ENCODE results near the gene D2HGDH. TPM values are rescaled to one million over a fixed set of nuclear protein-coding genes. Genes with fewer than 3 reads are reported as not detected.

Gene D2HGDH
- total and polyA plus RNA-seq, 2 of the 8 experiments (the other 6 are each of a cell fraction or from before 2014, with no cell fraction given) = 3.4 to 8.1 TPM

GRCh38 chr2:241777170-241777685, 42.8 kb downstream of the D2HGDH start (continued):
- TF ChIP-seq, protein P1, sequence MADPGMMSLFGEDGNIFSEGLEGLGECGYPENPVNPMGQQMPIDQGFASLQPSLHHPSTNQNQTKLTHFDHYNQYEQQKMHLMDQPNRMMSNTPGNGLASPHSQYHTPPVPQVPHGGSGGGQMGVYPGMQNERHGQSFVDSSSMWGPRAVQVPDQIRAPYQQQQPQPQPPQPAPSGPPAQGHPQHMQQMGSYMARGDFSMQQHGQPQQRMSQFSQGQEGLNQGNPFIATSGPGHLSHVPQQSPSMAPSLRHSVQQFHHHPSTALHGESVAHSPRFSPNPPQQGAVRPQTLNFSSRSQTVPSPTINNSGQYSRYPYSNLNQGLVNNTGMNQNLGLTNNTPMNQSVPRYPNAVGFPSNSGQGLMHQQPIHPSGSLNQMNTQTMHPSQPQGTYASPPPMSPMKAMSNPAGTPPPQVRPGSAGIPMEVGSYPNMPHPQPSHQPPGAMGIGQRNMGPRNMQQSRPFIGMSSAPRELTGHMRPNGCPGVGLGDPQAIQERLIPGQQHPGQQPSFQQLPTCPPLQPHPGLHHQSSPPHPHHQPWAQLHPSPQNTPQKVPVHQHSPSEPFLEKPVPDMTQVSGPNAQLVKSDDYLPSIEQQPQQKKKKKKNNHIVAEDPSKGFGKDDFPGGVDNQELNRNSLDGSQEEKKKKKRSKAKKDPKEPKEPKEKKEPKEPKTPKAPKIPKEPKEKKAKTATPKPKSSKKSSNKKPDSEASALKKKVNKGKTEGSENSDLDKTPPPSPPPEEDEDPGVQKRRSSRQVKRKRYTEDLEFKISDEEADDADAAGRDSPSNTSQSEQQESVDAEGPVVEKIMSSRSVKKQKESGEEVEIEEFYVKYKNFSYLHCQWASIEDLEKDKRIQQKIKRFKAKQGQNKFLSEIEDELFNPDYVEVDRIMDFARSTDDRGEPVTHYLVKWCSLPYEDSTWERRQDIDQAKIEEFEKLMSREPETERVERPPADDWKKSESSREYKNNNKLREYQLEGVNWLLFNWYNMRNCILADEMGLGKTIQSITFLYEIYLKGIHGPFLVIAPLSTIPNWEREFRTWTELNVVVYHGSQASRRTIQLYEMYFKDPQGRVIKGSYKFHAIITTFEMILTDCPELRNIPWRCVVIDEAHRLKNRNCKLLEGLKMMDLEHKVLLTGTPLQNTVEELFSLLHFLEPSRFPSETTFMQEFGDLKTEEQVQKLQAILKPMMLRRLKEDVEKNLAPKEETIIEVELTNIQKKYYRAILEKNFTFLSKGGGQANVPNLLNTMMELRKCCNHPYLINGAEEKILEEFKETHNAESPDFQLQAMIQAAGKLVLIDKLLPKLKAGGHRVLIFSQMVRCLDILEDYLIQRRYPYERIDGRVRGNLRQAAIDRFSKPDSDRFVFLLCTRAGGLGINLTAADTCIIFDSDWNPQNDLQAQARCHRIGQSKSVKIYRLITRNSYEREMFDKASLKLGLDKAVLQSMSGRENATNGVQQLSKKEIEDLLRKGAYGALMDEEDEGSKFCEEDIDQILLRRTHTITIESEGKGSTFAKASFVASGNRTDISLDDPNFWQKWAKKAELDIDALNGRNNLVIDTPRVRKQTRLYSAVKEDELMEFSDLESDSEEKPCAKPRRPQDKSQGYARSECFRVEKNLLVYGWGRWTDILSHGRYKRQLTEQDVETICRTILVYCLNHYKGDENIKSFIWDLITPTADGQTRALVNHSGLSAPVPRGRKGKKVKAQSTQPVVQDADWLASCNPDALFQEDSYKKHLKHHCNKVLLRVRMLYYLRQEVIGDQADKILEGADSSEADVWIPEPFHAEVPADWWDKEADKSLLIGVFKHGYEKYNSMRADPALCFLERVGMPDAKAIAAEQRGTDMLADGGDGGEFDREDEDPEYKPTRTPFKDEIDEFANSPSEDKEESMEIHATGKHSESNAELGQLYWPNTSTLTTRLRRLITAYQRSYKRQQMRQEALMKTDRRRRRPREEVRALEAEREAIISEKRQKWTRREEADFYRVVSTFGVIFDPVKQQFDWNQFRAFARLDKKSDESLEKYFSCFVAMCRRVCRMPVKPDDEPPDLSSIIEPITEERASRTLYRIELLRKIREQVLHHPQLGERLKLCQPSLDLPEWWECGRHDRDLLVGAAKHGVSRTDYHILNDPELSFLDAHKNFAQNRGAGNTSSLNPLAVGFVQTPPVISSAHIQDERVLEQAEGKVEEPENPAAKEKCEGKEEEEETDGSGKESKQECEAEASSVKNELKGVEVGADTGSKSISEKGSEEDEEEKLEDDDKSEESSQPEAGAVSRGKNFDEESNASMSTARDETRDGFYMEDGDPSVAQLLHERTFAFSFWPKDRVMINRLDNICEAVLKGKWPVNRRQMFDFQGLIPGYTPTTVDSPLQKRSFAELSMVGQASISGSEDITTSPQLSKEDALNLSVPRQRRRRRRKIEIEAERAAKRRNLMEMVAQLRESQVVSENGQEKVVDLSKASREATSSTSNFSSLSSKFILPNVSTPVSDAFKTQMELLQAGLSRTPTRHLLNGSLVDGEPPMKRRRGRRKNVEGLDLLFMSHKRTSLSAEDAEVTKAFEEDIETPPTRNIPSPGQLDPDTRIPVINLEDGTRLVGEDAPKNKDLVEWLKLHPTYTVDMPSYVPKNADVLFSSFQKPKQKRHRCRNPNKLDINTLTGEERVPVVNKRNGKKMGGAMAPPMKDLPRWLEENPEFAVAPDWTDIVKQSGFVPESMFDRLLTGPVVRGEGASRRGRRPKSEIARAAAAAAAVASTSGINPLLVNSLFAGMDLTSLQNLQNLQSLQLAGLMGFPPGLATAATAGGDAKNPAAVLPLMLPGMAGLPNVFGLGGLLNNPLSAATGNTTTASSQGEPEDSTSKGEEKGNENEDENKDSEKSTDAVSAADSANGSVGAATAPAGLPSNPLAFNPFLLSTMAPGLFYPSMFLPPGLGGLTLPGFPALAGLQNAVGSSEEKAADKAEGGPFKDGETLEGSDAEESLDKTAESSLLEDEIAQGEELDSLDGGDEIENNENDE (IDR thresholded peaks at IDR 0.05; ENCODE audit: insufficient replicate concordance, low read length) = no peak
- TF ChIP-seq FOSL1 (IDR thresholded peaks at IDR 0.05; ENCODE audit: insufficient read depth, low read depth, low read length) = no peak
- no peak for TF ChIP-seq TEAD4 (IDR thresholded peaks at IDR 0.05; ENCODE audit: low read depth, low read length)
- TF ChIP-seq SAP30 (IDR thresholded peaks at IDR 0.05; ENCODE audit: insufficient read depth, insufficient replicate concordance, low read length) = no peak
- no peak for TF ChIP-seq KDM4A (IDR thresholded peaks at IDR 0.05; ENCODE audit: low read depth, low read length, severe bottlenecking)
- TF ChIP-seq SP1 (IDR thresholded peaks at IDR 0.05; ENCODE audit: low read depth, low read length) = no peak
- no peak for TF ChIP-seq JUND (IDR thresholded peaks at IDR 0.05; ENCODE audit: low read length)
- no peak for TF ChIP-seq POU5F1 (IDR thresholded peaks at IDR 0.05; ENCODE audit: low read depth, low read length)
- no peak for TF ChIP-seq CBX8 (IDR thresholded peaks at IDR 0.05; ENCODE audit: borderline replicate concordance, low read depth, low read length)
- TF ChIP-seq BACH1 (IDR thresholded peaks at IDR 0.05; ENCODE audit: low read length) = no peak
- no peak for TF ChIP-seq ZNF274 (IDR thresholded peaks at IDR 0.05; ENCODE audit: borderline replicate concordance, extremely low read depth, low read length)
- no peak for TF ChIP-seq CBX5 (IDR thresholded peaks at IDR 0.05; ENCODE audit: low read depth, low read length)
